WTC11 (cell line): Measurements from ENCODE around the gene ASCC3. TPM values are rescaled to one million over a fixed set of nuclear protein-coding genes. Genes with fewer than 3 reads are reported as not detected.

Experiments
- ATAC-seq: fragments of 200-7000 bp; cut with Tn5 transposase; 2 replicates; pipeline ENCODE4 v1.10.0; 2021; ENCODE audit warnings: mild to moderate bottlenecking, moderate library complexity
- CTCF ChIA-PET: fragments of 300-600 bp; sonication (Branson Sonifier 250); formaldehyde crosslinking; loops from one replicate; lab custom pipeline; 2021; ENCODE audit warnings: antibody characterized with exemption; lab: Charles Lee
- POLR2A ChIA-PET: fragments of 350-600 bp; sonication (Branson Sonifier 250); formaldehyde crosslinking; loops from one replicate; lab custom pipeline; 2021; ENCODE audit warnings: antibody characterized with exemption; lab: Charles Lee
- DNase-seq: peaks from one replicate; pipeline ENCODE4 v3.0.0; 2021; ENCODE audit warnings: low spot score
- H3K27ac Mint-ChIP-seq: 2 replicates; pipeline ENCODE4 v1.8.0; 2021; ENCODE audit warnings: mixed read lengths
- H3K27me3 Mint-ChIP-seq: 2 replicates; pipeline ENCODE4 v1.8.0; 2021; ENCODE audit warnings: low read depth, mild to moderate bottlenecking, moderate library complexity, mixed read lengths
- H3K36me3 Mint-ChIP-seq: 2 replicates; pipeline ENCODE4 v1.8.0; 2021; ENCODE audit warnings: mixed read lengths
- H3K4me1 Mint-ChIP-seq: 2 replicates; pipeline ENCODE4 v1.8.0; 2022; ENCODE audit warnings: mixed read lengths
- H3K4me3 Mint-ChIP-seq: 2 replicates; pipeline ENCODE4 v1.8.0; 2021; ENCODE audit warnings: mild to moderate bottlenecking, moderate library complexity, mixed read lengths
- H3K9me3 Mint-ChIP-seq: 2 replicates; pipeline ENCODE4 v1.8.0; 2021; ENCODE audit warnings: mixed read lengths
- CREB1 ChIP-seq: sonication (generic); formaldehyde crosslinking; IDR thresholded peaks from 2 replicates; pipeline ENCODE4 v1.8.0; 2023; ENCODE audit warnings: mild to moderate bottlenecking, missing genetic modification reagents
- ELF4 ChIP-seq: sonication (generic); formaldehyde crosslinking; IDR thresholded peaks from 2 replicates; pipeline ENCODE4 v1.8.1; 2022; ENCODE audit warnings: low read depth, mild to moderate bottlenecking, moderate library complexity, missing genetic modification reagents
- ETV6 ChIP-seq: sonication (generic); formaldehyde crosslinking; IDR thresholded peaks from 2 replicates; pipeline ENCODE4 v1.8.1; 2022; ENCODE audit warnings: mild to moderate bottlenecking, missing genetic modification reagents
- HMGA2 ChIP-seq: fragments of 250-450 bp; sonication (Bioruptor Pico); IDR thresholded peaks from 2 replicates; pipeline ENCODE4 v1.4.0; 2021; ENCODE audit warnings: mild to moderate bottlenecking, moderate library complexity
- JAZF1 ChIP-seq: fragments of 250-450 bp; sonication (Bioruptor Pico); IDR thresholded peaks from 2 replicates; pipeline ENCODE4 v1.9.0; 2021; ENCODE audit warnings: moderate library complexity, mild to moderate bottlenecking, inconsistent platforms
- KAT7 ChIP-seq: sonication (generic); formaldehyde crosslinking; IDR thresholded peaks from 2 replicates; pipeline ENCODE4 v1.8.1; 2023; ENCODE audit warnings: missing genetic modification reagents, mild to moderate bottlenecking, borderline replicate concordance
- RELA ChIP-seq: sonication (generic); formaldehyde crosslinking; IDR thresholded peaks from 2 replicates; pipeline ENCODE4 v1.8.1; 2022; ENCODE audit warnings: missing genetic modification reagents, mild to moderate bottlenecking, borderline replicate concordance
- TCF7 ChIP-seq: sonication (generic); formaldehyde crosslinking; IDR thresholded peaks from 2 replicates; pipeline ENCODE4 v1.8.0; 2022; ENCODE audit warnings: mild to moderate bottlenecking, low read depth, missing genetic modification reagents, moderate library complexity
- ZNF263 ChIP-seq: sonication (generic); formaldehyde crosslinking; IDR thresholded peaks from 2 replicates; pipeline ENCODE4 v1.8.1; 2022; ENCODE audit warnings: low read depth, mild to moderate bottlenecking, moderate library complexity, missing genetic modification reagents
- ZNF423 ChIP-seq: fragments of 250-450 bp; sonication (Bioruptor Pico); IDR thresholded peaks from 2 replicates; pipeline ENCODE4 v2.1.2; 2022; ENCODE audit warnings: mild to moderate bottlenecking, moderate library complexity
- ZNF671 ChIP-seq: fragments of 250-450 bp; sonication (Bioruptor Pico); IDR thresholded peaks from 2 replicates; pipeline ENCODE4 v1.8.0; 2021; ENCODE audit warnings: mild to moderate bottlenecking
- total RNA-seq: library from RNA; stranded (reverse); gene quantifications from 3 replicates; pipeline ENCODE4 v1.2.3, GENCODE V29; 2021
- TF ChIP-seq, protein P1 (sequence below): sonication (generic); formaldehyde crosslinking; IDR thresholded peaks from 2 replicates; pipeline ENCODE4 v1.8.1; 2023; ENCODE audit warnings: mild to moderate bottlenecking, missing genetic modification reagents
- TF ChIP-seq, protein P2 (sequence below): fragments of 200-600 bp; IDR thresholded peaks from 2 replicates; pipeline ENCODE4 v1.8.0; 2022; ENCODE audit warnings: antibody characterized with exemption
- TF ChIP-seq, protein P3 (sequence below): sonication (generic); formaldehyde crosslinking; IDR thresholded peaks from 2 replicates; pipeline ENCODE4 v1.8.1; 2022; ENCODE audit warnings: mild to moderate bottlenecking, moderate library complexity, missing genetic modification reagents
- TF ChIP-seq, protein P4 (sequence below): sonication (generic); formaldehyde crosslinking; IDR thresholded peaks from 2 replicates; pipeline ENCODE4 v1.8.0; 2022; ENCODE audit warnings: mild to moderate bottlenecking, missing genetic modification reagents
- TF ChIP-seq, protein P5 (sequence below): sonication (generic); formaldehyde crosslinking; conservative IDR thresholded peaks from 2 replicates; pipeline ENCODE4 v1.8.1; 2022; ENCODE audit warnings: mild to moderate bottlenecking, missing genetic modification reagents
- TF ChIP-seq, protein P6 (sequence below): sonication (generic); formaldehyde crosslinking; IDR thresholded peaks from 2 replicates; pipeline ENCODE4 v1.8.1; 2023; ENCODE audit warnings: mild to moderate bottlenecking, missing genetic modification reagents, moderate library complexity
- TF ChIP-seq, protein P7 (sequence below): sonication (generic); formaldehyde crosslinking; IDR thresholded peaks from 2 replicates; pipeline ENCODE4 v1.8.0; 2023; ENCODE audit warnings: missing genetic modification reagents, mild to moderate bottlenecking, borderline replicate concordance
- TF ChIP-seq, protein P8 (sequence below): fragments of 250-450 bp; sonication (Bioruptor Pico); IDR thresholded peaks from 2 replicates; pipeline ENCODE4 v1.9.0; 2021; ENCODE audit warnings: mild to moderate bottlenecking
- TF ChIP-seq, protein P9 (sequence below): sonication (generic); formaldehyde crosslinking; IDR thresholded peaks from 2 replicates; pipeline ENCODE4 v1.8.1; 2022; ENCODE audit warnings: mild to moderate bottlenecking, missing genetic modification reagents, moderate library complexity, borderline replicate concordance

Gene ASCC3
- total RNA-seq, 1 experiment from 2014 or later, result 80.7 TPM

DNA sequence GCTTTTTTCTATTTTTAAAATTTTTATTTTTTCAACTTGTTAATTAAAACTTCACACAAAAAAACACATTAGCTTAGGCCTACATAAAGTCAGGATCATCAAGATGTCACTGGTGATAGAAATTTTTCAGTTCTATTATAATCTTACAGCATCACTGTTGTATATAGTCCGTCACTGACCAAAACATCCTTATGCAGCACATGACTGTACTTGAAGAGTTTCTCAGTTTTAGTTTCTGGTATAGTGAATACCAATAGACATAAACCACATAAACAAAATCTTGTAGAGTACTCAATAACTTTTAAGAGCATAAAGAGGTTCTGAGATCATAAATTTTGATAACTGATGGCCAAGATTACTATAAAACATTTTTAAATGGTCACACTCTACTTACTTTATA, 71.8 kb downstream of the ASCC3 start (continued):
- TF ChIP-seq JAZF1 (CRISPR knock-in tag), result no peak

DNA sequence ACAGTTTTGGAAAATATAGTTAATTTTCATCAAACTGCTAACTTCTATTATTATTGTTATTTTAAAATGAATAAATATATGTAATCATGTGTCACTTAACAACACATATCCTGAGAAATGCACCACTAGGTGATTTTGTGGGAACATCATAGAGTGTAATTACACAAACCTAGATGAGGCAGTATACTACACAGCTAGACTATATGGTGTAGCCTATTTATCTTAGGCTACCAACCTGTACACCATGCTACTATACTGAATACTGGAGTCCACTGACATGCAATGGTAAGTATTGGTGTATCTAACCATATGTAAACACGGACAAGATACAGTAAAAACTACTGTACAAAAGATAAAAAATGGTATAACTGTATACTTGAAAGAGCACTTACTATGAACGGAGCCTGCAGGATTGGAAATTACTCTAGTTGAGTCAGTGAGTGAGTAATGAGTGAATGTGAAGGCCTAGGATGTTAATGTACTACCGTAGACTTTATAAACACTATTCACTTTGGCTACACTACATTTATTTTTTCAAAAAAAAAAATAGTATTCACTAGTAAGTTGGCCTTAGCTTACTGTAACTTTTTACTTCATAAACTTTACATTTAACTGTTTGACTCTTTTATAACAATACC, 72.4 kb downstream of the ASCC3 start:
- H3K4me1 Mint-ChIP-seq, result peaks cover 3% of the 10 kb centered on the region
- TF ChIP-seq, protein P1, sequence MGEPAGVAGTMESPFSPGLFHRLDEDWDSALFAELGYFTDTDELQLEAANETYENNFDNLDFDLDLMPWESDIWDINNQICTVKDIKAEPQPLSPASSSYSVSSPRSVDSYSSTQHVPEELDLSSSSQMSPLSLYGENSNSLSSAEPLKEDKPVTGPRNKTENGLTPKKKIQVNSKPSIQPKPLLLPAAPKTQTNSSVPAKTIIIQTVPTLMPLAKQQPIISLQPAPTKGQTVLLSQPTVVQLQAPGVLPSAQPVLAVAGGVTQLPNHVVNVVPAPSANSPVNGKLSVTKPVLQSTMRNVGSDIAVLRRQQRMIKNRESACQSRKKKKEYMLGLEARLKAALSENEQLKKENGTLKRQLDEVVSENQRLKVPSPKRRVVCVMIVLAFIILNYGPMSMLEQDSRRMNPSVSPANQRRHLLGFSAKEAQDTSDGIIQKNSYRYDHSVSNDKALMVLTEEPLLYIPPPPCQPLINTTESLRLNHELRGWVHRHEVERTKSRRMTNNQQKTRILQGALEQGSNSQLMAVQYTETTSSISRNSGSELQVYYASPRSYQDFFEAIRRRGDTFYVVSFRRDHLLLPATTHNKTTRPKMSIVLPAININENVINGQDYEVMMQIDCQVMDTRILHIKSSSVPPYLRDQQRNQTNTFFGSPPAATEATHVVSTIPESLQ (CRISPR knock-in tag), result no peak
- TF ChIP-seq, protein P2, sequence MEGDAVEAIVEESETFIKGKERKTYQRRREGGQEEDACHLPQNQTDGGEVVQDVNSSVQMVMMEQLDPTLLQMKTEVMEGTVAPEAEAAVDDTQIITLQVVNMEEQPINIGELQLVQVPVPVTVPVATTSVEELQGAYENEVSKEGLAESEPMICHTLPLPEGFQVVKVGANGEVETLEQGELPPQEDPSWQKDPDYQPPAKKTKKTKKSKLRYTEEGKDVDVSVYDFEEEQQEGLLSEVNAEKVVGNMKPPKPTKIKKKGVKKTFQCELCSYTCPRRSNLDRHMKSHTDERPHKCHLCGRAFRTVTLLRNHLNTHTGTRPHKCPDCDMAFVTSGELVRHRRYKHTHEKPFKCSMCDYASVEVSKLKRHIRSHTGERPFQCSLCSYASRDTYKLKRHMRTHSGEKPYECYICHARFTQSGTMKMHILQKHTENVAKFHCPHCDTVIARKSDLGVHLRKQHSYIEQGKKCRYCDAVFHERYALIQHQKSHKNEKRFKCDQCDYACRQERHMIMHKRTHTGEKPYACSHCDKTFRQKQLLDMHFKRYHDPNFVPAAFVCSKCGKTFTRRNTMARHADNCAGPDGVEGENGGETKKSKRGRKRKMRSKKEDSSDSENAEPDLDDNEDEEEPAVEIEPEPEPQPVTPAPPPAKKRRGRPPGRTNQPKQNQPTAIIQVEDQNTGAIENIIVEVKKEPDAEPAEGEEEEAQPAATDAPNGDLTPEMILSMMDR, result no peak
- TF ChIP-seq, protein P3, sequence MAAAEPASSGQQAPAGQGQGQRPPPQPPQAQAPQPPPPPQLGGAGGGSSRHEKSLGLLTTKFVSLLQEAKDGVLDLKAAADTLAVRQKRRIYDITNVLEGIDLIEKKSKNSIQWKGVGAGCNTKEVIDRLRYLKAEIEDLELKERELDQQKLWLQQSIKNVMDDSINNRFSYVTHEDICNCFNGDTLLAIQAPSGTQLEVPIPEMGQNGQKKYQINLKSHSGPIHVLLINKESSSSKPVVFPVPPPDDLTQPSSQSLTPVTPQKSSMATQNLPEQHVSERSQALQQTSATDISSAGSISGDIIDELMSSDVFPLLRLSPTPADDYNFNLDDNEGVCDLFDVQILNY, result no peak
- TF ChIP-seq, protein P4, sequence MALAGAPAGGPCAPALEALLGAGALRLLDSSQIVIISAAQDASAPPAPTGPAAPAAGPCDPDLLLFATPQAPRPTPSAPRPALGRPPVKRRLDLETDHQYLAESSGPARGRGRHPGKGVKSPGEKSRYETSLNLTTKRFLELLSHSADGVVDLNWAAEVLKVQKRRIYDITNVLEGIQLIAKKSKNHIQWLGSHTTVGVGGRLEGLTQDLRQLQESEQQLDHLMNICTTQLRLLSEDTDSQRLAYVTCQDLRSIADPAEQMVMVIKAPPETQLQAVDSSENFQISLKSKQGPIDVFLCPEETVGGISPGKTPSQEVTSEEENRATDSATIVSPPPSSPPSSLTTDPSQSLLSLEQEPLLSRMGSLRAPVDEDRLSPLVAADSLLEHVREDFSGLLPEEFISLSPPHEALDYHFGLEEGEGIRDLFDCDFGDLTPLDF (CRISPR knock-in tag), result no peak
- TF ChIP-seq ZNF671 (CRISPR knock-in tag), result no peak
- no peak for TF ChIP-seq HMGA2
- TF ChIP-seq ELF4 (CRISPR knock-in tag), result no peak
- TF ChIP-seq ETV6, result no peak
- no peak for TF ChIP-seq CREB1 (CRISPR knock-in tag)
- TF ChIP-seq, protein P5, sequence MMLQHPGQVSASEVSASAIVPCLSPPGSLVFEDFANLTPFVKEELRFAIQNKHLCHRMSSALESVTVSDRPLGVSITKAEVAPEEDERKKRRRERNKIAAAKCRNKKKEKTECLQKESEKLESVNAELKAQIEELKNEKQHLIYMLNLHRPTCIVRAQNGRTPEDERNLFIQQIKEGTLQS (CRISPR knock-in tag), result no peak
- TF ChIP-seq, protein P6, sequence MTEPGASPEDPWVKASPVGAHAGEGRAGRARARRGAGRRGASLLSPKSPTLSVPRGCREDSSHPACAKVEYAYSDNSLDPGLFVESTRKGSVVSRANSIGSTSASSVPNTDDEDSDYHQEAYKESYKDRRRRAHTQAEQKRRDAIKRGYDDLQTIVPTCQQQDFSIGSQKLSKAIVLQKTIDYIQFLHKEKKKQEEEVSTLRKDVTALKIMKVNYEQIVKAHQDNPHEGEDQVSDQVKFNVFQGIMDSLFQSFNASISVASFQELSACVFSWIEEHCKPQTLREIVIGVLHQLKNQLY (CRISPR knock-in tag), result no peak
- TF ChIP-seq, protein P7, sequence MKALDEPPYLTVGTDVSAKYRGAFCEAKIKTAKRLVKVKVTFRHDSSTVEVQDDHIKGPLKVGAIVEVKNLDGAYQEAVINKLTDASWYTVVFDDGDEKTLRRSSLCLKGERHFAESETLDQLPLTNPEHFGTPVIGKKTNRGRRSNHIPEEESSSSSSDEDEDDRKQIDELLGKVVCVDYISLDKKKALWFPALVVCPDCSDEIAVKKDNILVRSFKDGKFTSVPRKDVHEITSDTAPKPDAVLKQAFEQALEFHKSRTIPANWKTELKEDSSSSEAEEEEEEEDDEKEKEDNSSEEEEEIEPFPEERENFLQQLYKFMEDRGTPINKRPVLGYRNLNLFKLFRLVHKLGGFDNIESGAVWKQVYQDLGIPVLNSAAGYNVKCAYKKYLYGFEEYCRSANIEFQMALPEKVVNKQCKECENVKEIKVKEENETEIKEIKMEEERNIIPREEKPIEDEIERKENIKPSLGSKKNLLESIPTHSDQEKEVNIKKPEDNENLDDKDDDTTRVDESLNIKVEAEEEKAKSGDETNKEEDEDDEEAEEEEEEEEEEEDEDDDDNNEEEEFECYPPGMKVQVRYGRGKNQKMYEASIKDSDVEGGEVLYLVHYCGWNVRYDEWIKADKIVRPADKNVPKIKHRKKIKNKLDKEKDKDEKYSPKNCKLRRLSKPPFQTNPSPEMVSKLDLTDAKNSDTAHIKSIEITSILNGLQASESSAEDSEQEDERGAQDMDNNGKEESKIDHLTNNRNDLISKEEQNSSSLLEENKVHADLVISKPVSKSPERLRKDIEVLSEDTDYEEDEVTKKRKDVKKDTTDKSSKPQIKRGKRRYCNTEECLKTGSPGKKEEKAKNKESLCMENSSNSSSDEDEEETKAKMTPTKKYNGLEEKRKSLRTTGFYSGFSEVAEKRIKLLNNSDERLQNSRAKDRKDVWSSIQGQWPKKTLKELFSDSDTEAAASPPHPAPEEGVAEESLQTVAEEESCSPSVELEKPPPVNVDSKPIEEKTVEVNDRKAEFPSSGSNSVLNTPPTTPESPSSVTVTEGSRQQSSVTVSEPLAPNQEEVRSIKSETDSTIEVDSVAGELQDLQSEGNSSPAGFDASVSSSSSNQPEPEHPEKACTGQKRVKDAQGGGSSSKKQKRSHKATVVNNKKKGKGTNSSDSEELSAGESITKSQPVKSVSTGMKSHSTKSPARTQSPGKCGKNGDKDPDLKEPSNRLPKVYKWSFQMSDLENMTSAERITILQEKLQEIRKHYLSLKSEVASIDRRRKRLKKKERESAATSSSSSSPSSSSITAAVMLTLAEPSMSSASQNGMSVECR (CRISPR knock-in tag), result no peak
- no peak for TF ChIP-seq ZNF423 (CRISPR knock-in tag)
- no peak for TF ChIP-seq RELA
- no peak for TF ChIP-seq KAT7 (CRISPR knock-in tag)
- TF ChIP-seq, protein P8, sequence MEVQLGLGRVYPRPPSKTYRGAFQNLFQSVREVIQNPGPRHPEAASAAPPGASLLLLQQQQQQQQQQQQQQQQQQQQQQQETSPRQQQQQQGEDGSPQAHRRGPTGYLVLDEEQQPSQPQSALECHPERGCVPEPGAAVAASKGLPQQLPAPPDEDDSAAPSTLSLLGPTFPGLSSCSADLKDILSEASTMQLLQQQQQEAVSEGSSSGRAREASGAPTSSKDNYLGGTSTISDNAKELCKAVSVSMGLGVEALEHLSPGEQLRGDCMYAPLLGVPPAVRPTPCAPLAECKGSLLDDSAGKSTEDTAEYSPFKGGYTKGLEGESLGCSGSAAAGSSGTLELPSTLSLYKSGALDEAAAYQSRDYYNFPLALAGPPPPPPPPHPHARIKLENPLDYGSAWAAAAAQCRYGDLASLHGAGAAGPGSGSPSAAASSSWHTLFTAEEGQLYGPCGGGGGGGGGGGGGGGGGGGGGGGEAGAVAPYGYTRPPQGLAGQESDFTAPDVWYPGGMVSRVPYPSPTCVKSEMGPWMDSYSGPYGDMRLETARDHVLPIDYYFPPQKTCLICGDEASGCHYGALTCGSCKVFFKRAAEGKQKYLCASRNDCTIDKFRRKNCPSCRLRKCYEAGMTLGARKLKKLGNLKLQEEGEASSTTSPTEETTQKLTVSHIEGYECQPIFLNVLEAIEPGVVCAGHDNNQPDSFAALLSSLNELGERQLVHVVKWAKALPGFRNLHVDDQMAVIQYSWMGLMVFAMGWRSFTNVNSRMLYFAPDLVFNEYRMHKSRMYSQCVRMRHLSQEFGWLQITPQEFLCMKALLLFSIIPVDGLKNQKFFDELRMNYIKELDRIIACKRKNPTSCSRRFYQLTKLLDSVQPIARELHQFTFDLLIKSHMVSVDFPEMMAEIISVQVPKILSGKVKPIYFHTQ, result no peak
- no peak for TF ChIP-seq TCF7 (CRISPR knock-in tag)
- TF ChIP-seq, protein P9, sequence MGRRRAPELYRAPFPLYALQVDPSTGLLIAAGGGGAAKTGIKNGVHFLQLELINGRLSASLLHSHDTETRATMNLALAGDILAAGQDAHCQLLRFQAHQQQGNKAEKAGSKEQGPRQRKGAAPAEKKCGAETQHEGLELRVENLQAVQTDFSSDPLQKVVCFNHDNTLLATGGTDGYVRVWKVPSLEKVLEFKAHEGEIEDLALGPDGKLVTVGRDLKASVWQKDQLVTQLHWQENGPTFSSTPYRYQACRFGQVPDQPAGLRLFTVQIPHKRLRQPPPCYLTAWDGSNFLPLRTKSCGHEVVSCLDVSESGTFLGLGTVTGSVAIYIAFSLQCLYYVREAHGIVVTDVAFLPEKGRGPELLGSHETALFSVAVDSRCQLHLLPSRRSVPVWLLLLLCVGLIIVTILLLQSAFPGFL (CRISPR knock-in tag), result no peak
- no peak for TF ChIP-seq ZNF263
- no peak for DNase-seq
- no peak overlapping the region for H3K4me3 Mint-ChIP-seq
- ATAC-seq, result no peak
- ChIA-PET CTCF (no interaction called here), POLR2A (no interaction called here)
- no peaks in the 10 kb centered on the region for H3K9me3 Mint-ChIP-seq
- no peak overlapping the region for H3K27ac Mint-ChIP-seq
- H3K36me3 Mint-ChIP-seq, result peaks cover under 1% of the 10 kb centered on the region; the same call in 1 of the 2 replicates
- no peaks in the 10 kb centered on the region for H3K27me3 Mint-ChIP-seq
